Neuron (in vitro differentiated cells): ENCODE measurements around the gene OTOG.

Experiments
- H2AFZ ChIP-seq: one replicate; pipeline ENCODE4 v1.6.1; 2013; ENCODE audit warnings: low read depth, mild to moderate bottlenecking, inconsistent platforms, low read length, moderate library complexity
- H3K27me3 ChIP-seq: one replicate; pipeline ENCODE4 v1.6.1; 2013; ENCODE audit warnings: low read length; ENCODE audit not compliant: insufficient read depth
- H3K36me3 ChIP-seq: one replicate; pipeline ENCODE4 v1.6.1; 2013; ENCODE audit warnings: low read length; ENCODE audit not compliant: insufficient read depth
- H3K4me1 ChIP-seq: one replicate; pipeline ENCODE4 v1.6.1; 2013; ENCODE audit warnings: low read length; ENCODE audit not compliant: insufficient read depth
- H3K4me3 ChIP-seq: 2 replicates; pipeline ENCODE4 v1.5.1; 2013; ENCODE audit warnings: mild to moderate bottlenecking, low read length, moderate library complexity
- H3K9me3 ChIP-seq: one replicate; pipeline ENCODE4 v1.6.1; 2013; ENCODE audit warnings: low read length

OTOG gene

GRCh38 chr11:17683377-17684161 lies 136.5 kb downstream of the OTOG start:
- Histone ChIP-seq H3K4me1 (no peaks in the 10 kb centered on the region), H2AFZ (no peak overlapping the region), H3K36me3 (no peaks in the 10 kb centered on the region), H3K27me3 (peaks cover 31% of the 10 kb centered on the region), H3K4me3 (no peak overlapping the region), H3K9me3 (no peaks in the 10 kb centered on the region)

GRCh38 chr11:17684550-17684949 lies 137.5 kb downstream of the OTOG start:
- no peak overlapping the region for H3K4me3 ChIP-seq
- no peaks in the 10 kb centered on the region for H3K4me1 ChIP-seq
- H3K9me3 ChIP-seq: no peaks in the 10 kb centered on the region
- H3K27me3 ChIP-seq: peaks cover 39% of the 10 kb centered on the region
- no peaks in the 10 kb centered on the region for H3K36me3 ChIP-seq
- H2AFZ ChIP-seq: no peak overlapping the region

GRCh38 chr11:17686231-17686980 lies 139.3 kb downstream of the OTOG start:
- no peaks in the 10 kb centered on the region for H3K9me3 ChIP-seq
- no peak overlapping the region for H2AFZ ChIP-seq
- peaks cover 37% of the 10 kb centered on the region for H3K27me3 ChIP-seq
- no peaks in the 10 kb centered on the region for H3K36me3 ChIP-seq
- H3K4me3 ChIP-seq: no peak overlapping the region
- H3K4me1 ChIP-seq: no peaks in the 10 kb centered on the region

GRCh38 chr11:17687946-17688670 lies 141.0 kb downstream of the OTOG start:
- Histone ChIP-seq H3K36me3 (no peaks in the 10 kb centered on the region), H3K9me3 (no peaks in the 10 kb centered on the region), H3K4me3 (no peak overlapping the region), H2AFZ (no peak overlapping the region), H3K4me1 (no peaks in the 10 kb centered on the region), H3K27me3 (peaks cover 52% of the 10 kb centered on the region)

GRCh38 chr11:17691550-17691949 lies 144.5 kb downstream of the OTOG start:
- H2AFZ ChIP-seq: no peak overlapping the region
- H3K4me3 ChIP-seq: no peak overlapping the region
- H3K36me3 ChIP-seq: no peaks in the 10 kb centered on the region
- no peaks in the 10 kb centered on the region for H3K9me3 ChIP-seq
- no peaks in the 10 kb centered on the region for H3K4me1 ChIP-seq
- H3K27me3 ChIP-seq: peaks cover 69% of the 10 kb centered on the region

- Histone ChIP-seq H3K9me3 (no peaks in the 10 kb centered on the region), H3K4me3 (no peak overlapping the region), H3K36me3 (no peaks in the 10 kb centered on the region), H2AFZ (no peak overlapping the region), H3K4me1 (no peaks in the 10 kb centered on the region), H3K27me3 (peaks cover 74% of the 10 kb centered on the region)
Observed at GRCh38 chr11:17691976-17692375, 144.9 kb downstream of the OTOG start.

GRCh38 chr11:17692931-17693330 lies 145.9 kb downstream of the OTOG start:
- H3K9me3 ChIP-seq: no peaks in the 10 kb centered on the region
- no peak overlapping the region for H3K4me3 ChIP-seq
- H3K36me3 ChIP-seq: no peaks in the 10 kb centered on the region
- no peaks in the 10 kb centered on the region for H3K4me1 ChIP-seq
- H3K27me3 ChIP-seq: peaks cover 77% of the 10 kb centered on the region
- no peak overlapping the region for H2AFZ ChIP-seq

GRCh38 chr11:17693531-17693930 lies 146.5 kb downstream of the OTOG start:
- Histone ChIP-seq H3K36me3 (no peaks in the 10 kb centered on the region), H2AFZ (no peak overlapping the region), H3K9me3 (no peaks in the 10 kb centered on the region), H3K4me1 (no peaks in the 10 kb centered on the region), H3K27me3 (peaks cover 71% of the 10 kb centered on the region), H3K4me3 (no peak overlapping the region)

- H3K36me3 ChIP-seq: no peaks in the 10 kb centered on the region
- no peak overlapping the region for H3K4me3 ChIP-seq
- H2AFZ ChIP-seq: no peak overlapping the region
- H3K9me3 ChIP-seq: no peaks in the 10 kb centered on the region
- no peaks in the 10 kb centered on the region for H3K4me1 ChIP-seq
- H3K27me3 ChIP-seq: peaks cover 64% of the 10 kb centered on the region
Observed at GRCh38 chr11:17694494-17695110, 147.5 kb downstream of the OTOG start.

- peaks cover 68% of the 10 kb centered on the region for H3K27me3 ChIP-seq
- no peak overlapping the region for H2AFZ ChIP-seq
- H3K4me1 ChIP-seq: no peaks in the 10 kb centered on the region
- H3K9me3 ChIP-seq: no peaks in the 10 kb centered on the region
- no peak overlapping the region for H3K4me3 ChIP-seq
- H3K36me3 ChIP-seq: no peaks in the 10 kb centered on the region
Observed at GRCh38 chr11:17695454-17696441, 148.7 kb downstream of the OTOG start.

- Histone ChIP-seq H3K4me1 (no peaks in the 10 kb centered on the region), H2AFZ (no peak overlapping the region), H3K27me3 (peaks cover 62% of the 10 kb centered on the region), H3K36me3 (no peaks in the 10 kb centered on the region), H3K4me3 (no peak overlapping the region), H3K9me3 (no peaks in the 10 kb centered on the region)
Observed at GRCh38 chr11:17696741-17697140, 149.7 kb downstream of the OTOG start.
